ENCODE data around the gene C16orf86.

Gene C16orf86, protein sequence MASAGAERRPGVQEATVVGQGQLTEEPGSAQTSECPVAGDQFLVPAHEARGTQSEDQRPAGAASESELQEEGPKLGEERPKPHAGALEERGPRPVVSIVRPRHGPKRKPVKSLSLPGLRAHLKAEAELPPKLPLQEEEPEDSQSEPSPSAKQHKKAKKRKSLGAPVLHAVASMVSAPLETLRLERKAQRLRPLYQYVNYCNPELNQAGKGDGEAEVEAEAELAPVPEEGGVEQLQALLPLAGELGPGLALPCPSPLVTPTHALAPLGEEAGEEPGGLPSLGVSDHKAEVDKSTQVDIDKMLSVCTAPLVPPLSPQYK

DNA sequence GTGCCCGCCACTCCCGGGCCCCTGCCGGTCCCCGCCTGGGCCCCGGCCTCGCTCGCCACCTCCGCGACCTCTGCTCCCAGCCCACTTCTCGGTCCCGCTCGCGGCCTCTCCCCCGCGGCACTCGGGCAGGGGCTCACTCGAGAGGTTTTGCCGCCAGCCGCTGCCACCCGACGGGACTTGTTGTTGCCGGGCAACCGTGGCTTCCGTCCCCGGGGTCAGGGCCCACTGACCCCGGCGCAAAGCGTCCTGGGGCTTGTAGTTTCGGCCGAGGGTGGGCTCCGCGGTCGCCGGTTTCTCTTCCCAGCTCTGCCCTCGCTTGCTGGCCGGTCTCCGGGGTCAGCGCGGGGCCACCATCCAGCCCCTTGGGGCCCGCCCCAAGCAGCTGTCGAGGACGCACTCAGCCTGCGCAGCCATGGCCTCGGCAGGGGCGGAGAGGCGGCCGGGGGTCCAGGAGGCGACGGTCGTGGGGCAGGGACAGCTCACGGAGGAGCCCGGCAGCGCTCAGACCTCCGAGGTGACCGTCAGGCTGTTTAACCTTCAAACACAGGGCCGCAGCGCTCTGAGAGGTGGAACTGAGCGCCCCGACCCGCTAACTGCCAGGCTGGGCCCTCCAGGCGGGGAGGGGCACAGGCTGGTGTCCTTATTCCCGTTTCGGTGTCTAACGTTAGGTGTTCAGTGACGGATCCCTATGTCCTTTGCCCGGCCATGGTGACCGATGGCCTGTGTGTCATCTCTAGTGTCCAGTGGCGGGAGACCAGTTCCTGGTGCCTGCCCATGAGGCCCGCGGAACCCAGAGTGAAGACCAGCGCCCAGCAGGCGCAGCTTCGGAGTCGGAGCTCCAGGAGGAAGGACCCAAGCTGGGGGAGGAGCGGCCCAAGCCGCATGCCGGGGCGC, at the start of gene C16orf86, which contains the start of gene ENKD1:
TSS of gene C16orf86 (plus strand) at position 256 of the 894 bp plus-strand sequence. CDS start at position 413, 157 bp downstream.
TSS of gene ENKD1 (minus strand) at position 192 of the 894 bp plus-strand sequence. CDS start 308 bp downstream, outside the sequence.
- H3K27ac Mint-ChIP-seq = peak within 1 kb of the TSS; percentile 68
- H3K4me3 Mint-ChIP-seq = peak within 1 kb of the TSS; percentile 83
- no peaks in the 10 kb centered on the region for H3K9me3 Mint-ChIP-seq
- no peaks in the 10 kb centered on the region for H3K36me3 Mint-ChIP-seq
- no peaks in the 10 kb centered on the region for H3K27me3 Mint-ChIP-seq
- peaks cover 18% of the 10 kb centered on the region for H3K4me1 Mint-ChIP-seq

DNA sequence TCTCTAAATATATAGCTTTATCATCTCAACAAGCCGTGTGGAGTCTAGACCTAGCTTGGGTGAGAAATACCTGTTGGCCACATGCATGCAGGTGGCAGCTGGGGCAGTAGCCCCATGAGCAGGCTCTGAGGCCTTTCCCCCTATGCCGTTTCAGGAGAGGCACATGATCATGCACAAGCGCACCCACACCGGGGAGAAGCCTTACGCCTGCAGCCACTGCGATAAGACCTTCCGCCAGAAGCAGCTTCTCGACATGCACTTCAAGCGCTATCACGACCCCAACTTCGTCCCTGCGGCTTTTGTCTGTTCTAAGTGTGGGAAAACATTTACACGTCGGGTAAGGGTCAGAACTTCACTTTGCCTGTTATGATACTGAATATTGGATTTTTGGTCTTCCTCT, 38.4 kb upstream of the C16orf86 start:
- no peak overlapping the region for H3K4me3 Mint-ChIP-seq
- H3K27ac Mint-ChIP-seq = no peak overlapping the region
- H3K9me3 Mint-ChIP-seq = no peaks in the 10 kb centered on the region
- no peaks in the 10 kb centered on the region for H3K4me1 Mint-ChIP-seq
- peaks cover 12% of the 10 kb centered on the region for H3K36me3 Mint-ChIP-seq
- H3K27me3 Mint-ChIP-seq = no peaks in the 10 kb centered on the region

DNA sequence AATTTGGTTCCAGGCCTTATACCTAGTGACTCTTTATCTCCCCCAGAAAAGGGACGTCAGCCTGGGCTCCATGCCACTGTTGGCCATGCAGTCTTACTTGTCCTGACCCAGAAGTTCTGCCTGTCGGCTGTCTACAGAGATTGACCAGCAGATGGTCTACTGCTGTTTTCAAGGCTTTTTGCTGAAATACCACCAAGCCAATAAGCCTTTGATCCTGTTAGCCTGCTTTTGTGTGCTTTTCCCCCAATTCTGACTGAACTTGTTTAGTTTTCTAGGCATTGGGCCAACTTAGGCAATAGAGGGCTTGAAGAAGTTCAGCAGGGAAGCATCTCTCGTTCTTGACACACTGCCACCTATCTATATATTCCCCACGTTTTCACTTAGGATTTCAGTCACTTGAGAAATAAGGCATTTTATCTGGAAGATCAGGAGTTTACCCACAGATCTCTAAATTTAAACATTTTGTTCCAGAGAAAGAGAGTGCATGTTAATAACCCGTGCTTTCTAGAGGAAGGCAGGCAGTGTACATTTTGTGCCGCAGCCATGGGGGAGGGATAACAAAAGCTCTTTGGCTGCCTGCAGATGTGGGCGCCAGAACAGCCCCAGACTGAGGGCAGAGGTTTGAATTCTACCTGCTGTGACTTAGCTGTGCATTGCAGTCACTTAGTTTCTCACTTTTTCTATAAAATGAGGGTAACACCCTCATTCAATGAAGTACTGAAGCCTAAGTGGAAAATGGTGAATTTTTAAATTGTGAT, 34.0 kb upstream of the C16orf86 start:
- no peak overlapping the region for H3K27ac Mint-ChIP-seq
- H3K4me3 Mint-ChIP-seq = no peak overlapping the region
- no peaks in the 10 kb centered on the region for H3K27me3 Mint-ChIP-seq
- H3K4me1 Mint-ChIP-seq = no peaks in the 10 kb centered on the region
- no peaks in the 10 kb centered on the region for H3K9me3 Mint-ChIP-seq
- peaks cover 14% of the 10 kb centered on the region for H3K36me3 Mint-ChIP-seq

DNA sequence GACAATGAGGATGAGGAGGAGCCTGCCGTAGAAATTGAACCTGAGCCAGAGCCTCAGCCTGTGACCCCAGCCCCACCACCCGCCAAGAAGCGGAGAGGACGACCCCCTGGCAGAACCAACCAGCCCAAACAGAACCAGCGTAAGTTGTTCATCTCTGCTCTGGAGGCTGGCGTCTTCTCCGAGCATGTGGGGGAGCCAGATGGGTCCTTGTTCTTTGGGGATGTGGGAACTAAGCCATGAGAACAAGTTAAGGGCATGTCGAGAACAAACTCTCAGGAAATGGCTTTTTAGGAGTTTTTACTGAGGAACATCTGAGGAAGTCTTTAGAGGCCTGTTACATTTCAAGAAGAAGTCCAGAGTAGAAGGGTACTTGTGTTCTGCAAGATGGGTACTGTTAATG, 29.9 kb upstream of the C16orf86 start:
- Mint-ChIP-seq H3K36me3 (peaks cover 3% of the 10 kb centered on the region), H3K4me3 (no peak overlapping the region), H3K27me3 (no peaks in the 10 kb centered on the region), H3K9me3 (no peaks in the 10 kb centered on the region), H3K27ac (peak overlapping the region; percentile 72), H3K4me1 (no peaks in the 10 kb centered on the region)

DNA sequence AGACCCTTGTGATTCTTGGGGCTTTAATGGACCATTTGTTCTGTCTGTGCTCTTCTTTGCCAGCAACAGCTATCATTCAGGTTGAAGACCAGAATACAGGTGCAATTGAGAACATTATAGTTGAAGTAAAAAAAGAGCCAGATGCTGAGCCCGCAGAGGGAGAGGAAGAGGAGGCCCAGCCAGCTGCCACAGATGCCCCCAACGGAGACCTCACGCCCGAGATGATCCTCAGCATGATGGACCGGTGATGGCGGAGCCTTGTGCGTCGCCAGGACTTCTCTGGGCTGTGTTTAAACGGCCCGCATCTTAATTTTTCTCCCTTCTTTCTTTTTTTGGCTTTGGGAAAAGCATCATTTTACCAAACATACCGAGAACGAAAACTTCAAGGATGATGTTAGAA, 29.0 kb upstream of the C16orf86 start:
- H3K9me3 Mint-ChIP-seq = no peaks in the 10 kb centered on the region
- no peak overlapping the region for H3K4me3 Mint-ChIP-seq
- H3K27me3 Mint-ChIP-seq = no peaks in the 10 kb centered on the region
- H3K4me1 Mint-ChIP-seq = no peaks in the 10 kb centered on the region
- peaks cover 3% of the 10 kb centered on the region for H3K36me3 Mint-ChIP-seq
- H3K27ac Mint-ChIP-seq = no peak overlapping the region

DNA sequence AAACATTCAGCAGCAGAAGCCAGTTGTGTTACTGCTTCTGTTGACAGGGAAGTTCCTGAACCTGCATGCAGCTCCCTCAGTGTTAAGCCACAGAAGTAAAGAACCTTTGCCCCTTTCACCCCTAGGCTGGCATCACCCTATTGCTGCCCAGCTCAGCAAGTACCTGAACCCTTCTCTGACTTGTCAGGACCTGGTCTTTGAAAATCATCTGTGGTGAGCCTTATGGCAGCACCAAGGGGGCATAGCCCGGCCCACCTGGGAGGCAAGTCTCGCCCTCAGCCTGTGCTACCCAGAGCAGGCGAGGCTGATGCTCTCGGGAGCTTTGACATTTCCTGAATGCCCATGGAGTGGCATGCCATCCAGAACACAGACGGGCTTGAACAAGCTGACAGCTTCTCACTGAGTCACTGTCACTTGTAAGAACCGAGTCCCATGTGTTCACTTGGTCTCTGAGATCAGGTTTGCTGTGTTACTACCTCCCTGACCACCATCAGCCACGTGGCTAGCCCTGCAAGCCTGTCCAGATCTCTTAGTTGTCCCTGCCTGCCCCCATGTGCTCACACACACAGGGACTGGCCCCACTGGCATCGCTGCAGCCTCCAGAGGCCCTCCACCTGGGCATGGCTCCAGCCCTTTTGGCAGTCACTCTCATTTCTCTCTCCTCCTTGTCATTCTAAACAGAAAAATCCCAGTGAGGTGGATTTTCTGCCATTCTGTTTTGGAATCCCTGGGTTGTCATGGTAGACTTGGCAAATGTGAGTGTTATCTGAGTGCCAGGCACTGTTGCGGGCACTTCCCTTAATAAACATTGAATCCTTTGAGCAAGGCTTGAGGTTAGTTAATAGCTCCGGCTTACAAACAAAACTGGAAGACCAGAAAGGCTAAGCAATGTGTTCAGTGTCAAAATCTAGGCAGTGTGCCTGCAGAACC, 24.6 kb upstream of the C16orf86 start:
- H3K27ac Mint-ChIP-seq = no peak overlapping the region

DNA sequence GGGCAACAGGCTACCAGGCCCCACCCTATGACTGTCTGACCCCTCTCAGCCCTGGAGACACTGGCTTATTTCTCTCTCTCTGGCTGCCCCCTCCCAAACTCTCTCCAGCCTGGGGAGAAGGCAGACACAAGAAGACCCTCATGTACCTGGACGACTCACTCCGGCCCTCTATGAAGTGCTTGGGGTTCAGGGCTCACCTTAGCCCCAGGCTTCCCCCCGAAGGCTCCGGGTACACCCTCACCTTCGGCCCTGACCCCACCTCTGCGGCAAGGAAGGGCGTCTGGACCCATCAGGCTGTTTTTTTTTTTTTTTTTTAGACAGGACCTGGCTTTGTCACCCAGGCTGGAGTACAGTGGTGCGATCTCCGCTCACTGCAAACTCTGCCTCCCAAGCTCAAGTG, 22.6 kb upstream of the C16orf86 start:
- Mint-ChIP-seq H3K9me3 (no peaks in the 10 kb centered on the region), H3K4me3 (peak overlapping the region; percentile 77), H3K27ac (no peak overlapping the region), H3K36me3 (no peaks in the 10 kb centered on the region), H3K27me3 (no peaks in the 10 kb centered on the region), H3K4me1 (peaks cover 8% of the 10 kb centered on the region)

More for the DNA sequence above, 24.6 kb upstream of the C16orf86 start:
- peaks cover 8% of the 10 kb centered on the region for H3K4me1 Mint-ChIP-seq
- H3K36me3 Mint-ChIP-seq = peaks cover under 1% of the 10 kb centered on the region
- no peaks in the 10 kb centered on the region for H3K9me3 Mint-ChIP-seq
- no peak overlapping the region for H3K4me3 Mint-ChIP-seq
- H3K27me3 Mint-ChIP-seq = no peaks in the 10 kb centered on the region

DNA sequence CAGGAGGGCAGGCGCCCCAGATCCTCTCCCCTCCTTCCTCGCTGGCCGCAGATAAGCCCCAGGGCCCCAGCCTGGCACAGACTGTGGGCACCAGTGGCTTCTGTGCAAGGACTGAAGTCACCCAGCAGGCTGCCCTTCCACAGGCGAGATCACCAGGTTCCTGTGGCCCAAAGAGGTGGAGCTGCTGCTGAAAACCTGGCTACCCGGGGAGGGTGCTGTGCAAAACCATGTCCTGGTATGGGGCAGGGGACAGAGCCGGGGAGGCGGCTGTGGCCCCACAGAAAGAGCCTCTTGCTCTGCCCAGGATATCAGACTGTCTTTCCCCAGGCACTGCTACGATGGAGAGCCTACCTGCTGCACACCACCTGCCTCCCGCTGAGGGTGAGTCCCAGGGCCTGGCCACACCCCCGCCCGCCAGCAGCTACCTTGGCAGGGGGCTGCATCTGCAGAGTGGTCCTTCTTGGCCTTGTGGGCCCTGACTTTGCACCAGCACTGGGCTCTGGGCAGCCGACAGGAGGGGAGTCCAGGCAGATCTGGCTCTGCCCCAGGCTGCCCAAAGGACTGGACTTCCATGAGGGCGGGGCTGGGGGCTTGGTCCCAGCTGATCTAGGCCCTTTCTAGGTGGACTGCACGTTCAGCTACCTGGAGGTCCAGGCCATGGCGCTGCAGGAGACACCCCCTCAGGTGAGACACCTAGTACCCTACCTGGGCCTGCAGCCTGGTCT, 21.1 kb upstream of the C16orf86 start:
- Mint-ChIP-seq H3K9me3 (no peaks in the 10 kb centered on the region), H3K27me3 (no peaks in the 10 kb centered on the region), H3K36me3 (peaks cover 2% of the 10 kb centered on the region), H3K27ac (peak overlapping the region; percentile 23), H3K4me1 (peaks cover 16% of the 10 kb centered on the region), H3K4me3 (peak overlapping the region; percentile 86)

DNA sequence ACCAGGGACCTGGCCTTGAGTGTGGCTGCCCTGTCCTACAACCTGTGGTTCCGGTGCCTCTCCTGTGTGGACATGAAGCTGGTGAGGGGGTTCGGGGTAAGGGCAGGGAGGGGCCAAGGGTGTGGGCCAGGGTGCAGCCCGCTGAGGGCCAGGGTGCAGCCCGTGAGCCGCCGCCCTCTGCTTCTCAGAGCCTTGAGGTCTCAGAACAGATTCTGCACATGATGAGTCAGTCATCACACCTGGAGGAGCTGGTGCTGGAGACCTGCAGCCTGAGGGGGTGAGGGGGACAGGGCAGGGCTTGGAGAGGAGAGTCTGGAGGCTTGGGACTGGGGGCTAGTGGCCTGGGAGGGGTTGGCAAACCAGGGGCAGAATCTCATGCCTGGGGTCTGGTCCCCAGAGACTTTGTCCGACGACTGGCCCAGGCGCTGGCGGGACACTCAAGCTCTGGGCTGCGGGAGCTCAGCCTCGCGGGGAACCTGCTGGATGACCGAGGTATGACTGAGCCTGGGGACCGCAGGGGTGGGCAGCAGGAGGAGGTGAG, 19.4 kb upstream of the C16orf86 start:
- Mint-ChIP-seq H3K27ac (no peak overlapping the region), H3K9me3 (no peaks in the 10 kb centered on the region), H3K4me1 (peaks cover 22% of the 10 kb centered on the region), H3K27me3 (no peaks in the 10 kb centered on the region), H3K36me3 (peaks cover 8% of the 10 kb centered on the region), H3K4me3 (peak overlapping the region; percentile 7)

DNA sequence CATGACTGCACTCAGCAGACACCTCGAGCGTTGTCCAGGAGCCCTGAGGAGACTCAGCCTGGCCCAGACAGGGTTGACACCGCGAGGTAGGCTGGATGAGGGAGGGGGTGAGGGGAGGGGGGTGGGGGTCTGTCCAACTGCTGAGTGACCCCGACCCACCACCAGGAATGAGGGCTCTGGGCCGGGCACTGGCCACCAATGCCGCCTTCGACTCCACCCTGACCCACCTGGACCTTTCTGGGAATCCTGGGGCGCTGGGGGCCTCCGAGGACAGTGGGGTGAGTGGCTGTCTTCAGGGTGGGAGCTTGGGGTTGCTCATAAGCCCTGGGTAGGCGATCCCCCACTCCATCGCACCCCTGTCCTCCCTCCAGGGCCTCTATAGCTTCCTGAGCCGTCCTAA, 18.9 kb upstream of the C16orf86 start:
- H3K27ac Mint-ChIP-seq = no peak overlapping the region

DNA sequence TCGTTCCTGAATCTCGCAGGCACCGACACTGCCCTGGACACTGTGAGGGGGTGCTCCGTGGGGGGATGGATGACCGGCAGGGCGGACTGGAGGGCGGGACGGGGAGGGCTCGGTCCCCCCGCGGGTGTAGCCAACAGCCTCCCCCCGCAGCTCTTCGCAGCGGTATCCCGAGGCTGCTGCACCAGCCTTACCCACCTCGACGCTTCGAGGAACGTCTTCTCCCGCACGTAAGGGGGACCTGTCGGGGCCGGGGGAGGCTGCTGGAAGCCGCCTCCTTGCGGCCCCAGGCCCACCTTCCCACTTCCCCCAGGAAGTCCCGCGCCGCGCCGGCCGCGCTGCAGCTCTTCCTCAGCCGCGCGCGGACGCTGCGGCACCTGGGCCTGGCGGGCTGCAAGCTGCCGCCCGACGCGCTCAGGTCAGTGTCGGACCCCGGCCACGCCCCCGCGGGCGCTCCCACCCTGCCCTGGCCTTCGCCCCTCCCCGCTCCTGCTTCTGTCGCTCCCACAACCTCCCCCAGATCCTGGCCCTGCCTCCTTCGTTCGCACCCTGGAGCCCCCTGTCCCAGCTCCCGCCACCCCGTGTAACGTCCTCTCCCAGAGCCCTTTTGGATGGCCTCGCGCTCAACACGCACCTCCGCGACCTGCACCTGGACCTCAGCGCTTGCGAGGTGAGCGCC, 18.4 kb upstream of the C16orf86 start:
- peaks cover 22% of the 10 kb centered on the region for H3K4me1 Mint-ChIP-seq
- peaks cover 9% of the 10 kb centered on the region for H3K36me3 Mint-ChIP-seq
- no peaks in the 10 kb centered on the region for H3K9me3 Mint-ChIP-seq
- H3K27ac Mint-ChIP-seq = no peak overlapping the region
- no peaks in the 10 kb centered on the region for H3K27me3 Mint-ChIP-seq
- H3K4me3 Mint-ChIP-seq = no peak overlapping the region

More for the DNA sequence above, 18.9 kb upstream of the C16orf86 start:
- Mint-ChIP-seq H3K36me3 (peaks cover 9% of the 10 kb centered on the region), H3K9me3 (no peaks in the 10 kb centered on the region), H3K4me3 (no peak overlapping the region), H3K4me1 (peaks cover 22% of the 10 kb centered on the region), H3K27me3 (no peaks in the 10 kb centered on the region)

DNA sequence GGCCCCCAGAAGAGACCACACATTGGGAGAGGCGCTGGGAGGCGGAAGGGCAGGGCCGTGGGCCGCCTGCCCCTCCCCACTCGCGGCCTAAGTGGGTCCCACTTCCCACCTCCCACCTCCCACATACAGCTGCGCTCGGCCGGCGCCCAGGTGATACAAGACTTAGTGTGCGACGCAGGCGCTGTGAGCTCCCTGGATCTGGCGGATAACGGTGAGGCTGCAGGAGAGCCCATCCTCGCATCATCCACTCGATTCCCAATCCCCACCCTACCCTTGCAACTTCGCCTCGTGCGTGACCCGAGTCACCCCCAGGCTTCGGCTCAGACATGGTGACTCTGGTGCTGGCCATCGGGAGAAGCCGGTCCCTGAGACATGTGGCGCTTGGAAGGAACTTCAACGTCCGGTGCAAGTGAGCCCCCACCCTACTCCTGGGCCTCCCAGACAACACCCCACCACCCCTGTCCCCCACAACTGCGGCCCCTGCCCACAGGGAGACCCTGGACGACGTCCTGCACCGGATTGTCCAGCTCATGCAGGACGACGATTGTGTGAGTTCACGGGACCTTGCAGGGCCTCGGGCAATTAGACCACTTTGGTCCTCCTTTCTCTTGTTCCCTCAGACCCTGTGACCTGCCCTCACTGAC, 17.7 kb upstream of the C16orf86 start:
- Mint-ChIP-seq H3K27me3 (no peaks in the 10 kb centered on the region), H3K4me3 (no peak overlapping the region), H3K36me3 (peaks cover 9% of the 10 kb centered on the region), H3K27ac (no peak overlapping the region), H3K9me3 (no peaks in the 10 kb centered on the region), H3K4me1 (peaks cover 22% of the 10 kb centered on the region)

DNA sequence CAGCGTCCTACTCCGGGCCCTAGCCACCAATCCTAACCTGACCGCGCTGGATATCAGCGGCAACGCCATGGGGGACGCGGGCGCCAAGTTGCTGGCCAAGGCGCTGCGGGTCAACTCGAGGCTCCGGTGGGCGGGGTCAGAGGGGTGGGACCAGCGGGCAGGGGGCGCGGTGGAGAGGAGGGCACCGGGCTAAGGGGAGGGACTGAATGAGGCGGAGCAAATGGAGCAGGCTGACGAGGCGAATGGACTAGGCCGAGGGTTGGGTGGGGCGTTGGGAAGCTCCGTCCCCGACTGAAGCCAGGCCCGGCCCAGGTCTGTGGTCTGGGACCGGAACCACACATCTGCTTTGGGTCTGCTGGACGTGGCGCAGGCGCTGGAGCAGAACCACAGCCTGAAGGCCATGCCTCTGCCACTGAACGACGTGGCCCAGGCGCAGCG, 17.1 kb upstream of the C16orf86 start:
- no peak overlapping the region for H3K27ac Mint-ChIP-seq
- H3K4me1 Mint-ChIP-seq = peaks cover 20% of the 10 kb centered on the region
- no peak overlapping the region for H3K4me3 Mint-ChIP-seq
- H3K9me3 Mint-ChIP-seq = no peaks in the 10 kb centered on the region
- H3K36me3 Mint-ChIP-seq = peaks cover 9% of the 10 kb centered on the region
- H3K27me3 Mint-ChIP-seq = no peaks in the 10 kb centered on the region
